ENCODE results near the gene PRKCE.

- TF ChIP-seq POLR2AphosphoS5 (IDR thresholded peaks at IDR 0.05; ENCODE audit: borderline replicate concordance, low read depth, low read length) = no peak
- no peak for TF ChIP-seq EZH2 (IDR thresholded peaks at IDR 0.05)
- no peak for TF ChIP-seq FOXP2 (optimal IDR thresholded peaks at IDR 0.05; ENCODE audit: control extremely low read depth, extremely low read length, insufficient read depth)
Observed at GRCh38 chr2:46163098-46163430, 511.6 kb downstream of the PRKCE start.
